ENCODE measurements around the gene COL28A1.

COL28A1 gene

GRCh38 chr7:7432979-7433378 lies 102.7 kb downstream of the COL28A1 start:
- Histone ChIP-seq H3K27me3 (ENCODE audit: control insufficient read depth, low read length) (peaks cover 8% of the 10 kb centered on the region), H3K4me3 (ENCODE audit: low read length) (no peak overlapping the region), H3K4me2 (ENCODE audit: low read length) (no peak overlapping the region), H4K20me1 (ENCODE audit: control insufficient read depth, insufficient read depth, low read depth, low read length) (no peaks in the 10 kb centered on the region; the same call in 1 of the 2 replicates), H3K27ac (ENCODE audit: low read depth, low read length) (no peak overlapping the region), H3K4me1 (ENCODE audit: control insufficient read depth, low read length) (no peaks in the 10 kb centered on the region), H3K36me3 (ENCODE audit: control insufficient read depth, low read length) (no peaks in the 10 kb centered on the region), H3K79me2 (ENCODE audit: control insufficient read depth, low read length) (no peaks in the 10 kb centered on the region), H3F3A (ENCODE audit: control insufficient read depth, insufficient read depth) (no peaks in the 10 kb centered on the region), H3K9me2 (replicated peaks; ENCODE audit: control insufficient read depth, low read length) (no peaks in the 10 kb centered on the region), H3K9me3 (ENCODE audit: control insufficient read depth, insufficient read depth, low read length) (no peaks in the 10 kb centered on the region)
- no peak for TF ChIP-seq CTCF (IDR thresholded peaks at IDR 0.05; ENCODE audit: low read depth, low read length, poor library complexity, severe bottlenecking)
- no peak for TF ChIP-seq EZH2phosphoT487 (IDR thresholded peaks at IDR 0.05; ENCODE audit: borderline replicate concordance, low read length)

- Histone ChIP-seq H3K9me2 (replicated peaks; ENCODE audit: control insufficient read depth, low read length) (no peaks in the 10 kb centered on the region), H3K27ac (ENCODE audit: low read depth, low read length) (no peak overlapping the region), H3F3A (ENCODE audit: control insufficient read depth, insufficient read depth) (no peaks in the 10 kb centered on the region), H3K4me3 (ENCODE audit: low read length) (no peak overlapping the region), H3K27me3 (ENCODE audit: control insufficient read depth, low read length) (peaks cover 15% of the 10 kb centered on the region), H3K4me2 (ENCODE audit: low read length) (no peak overlapping the region), H3K4me1 (ENCODE audit: control insufficient read depth, low read length) (peaks cover 4% of the 10 kb centered on the region; the same call in 1 of the 2 replicates), H3K36me3 (ENCODE audit: control insufficient read depth, low read length) (no peaks in the 10 kb centered on the region), H4K20me1 (ENCODE audit: control insufficient read depth, insufficient read depth, low read depth, low read length) (no peaks in the 10 kb centered on the region; the same call in 1 of the 2 replicates), H3K79me2 (ENCODE audit: control insufficient read depth, low read length) (no peaks in the 10 kb centered on the region), H3K9me3 (ENCODE audit: control insufficient read depth, insufficient read depth, low read length) (no peaks in the 10 kb centered on the region)
- TF ChIP-seq EZH2phosphoT487 (IDR thresholded peaks at IDR 0.05; ENCODE audit: borderline replicate concordance, low read length) (no peak), CTCF (IDR thresholded peaks at IDR 0.05; ENCODE audit: low read depth, low read length, poor library complexity, severe bottlenecking) (no peak)
These were observed 106.9 kb downstream of the COL28A1 start for GRCh38 chr7:7428806-7429205.

- no peak overlapping the region for H3K4me3 ChIP-seq (ENCODE audit: low read length)
These were observed 108.3 kb downstream of the COL28A1 start for GRCh38 chr7:7427363-7427762.

More at GRCh38 chr7:7427363-7427762, 108.3 kb downstream of the COL28A1 start:
- no peaks in the 10 kb centered on the region for H4K20me1 ChIP-seq (ENCODE audit: control insufficient read depth, insufficient read depth, low read depth, low read length)
- no peaks in the 10 kb centered on the region for H3K36me3 ChIP-seq (ENCODE audit: control insufficient read depth, low read length)
- H3K79me2 ChIP-seq (ENCODE audit: control insufficient read depth, low read length): no peaks in the 10 kb centered on the region
- peaks cover 4% of the 10 kb centered on the region; the same call in 1 of the 2 replicates for H3K4me1 ChIP-seq (ENCODE audit: control insufficient read depth, low read length)
- no peaks in the 10 kb centered on the region for H3F3A ChIP-seq (ENCODE audit: control insufficient read depth, insufficient read depth)
- no peak overlapping the region for H3K27ac ChIP-seq (ENCODE audit: low read depth, low read length)
- peaks cover 15% of the 10 kb centered on the region; the same call in 1 of the 2 replicates for H3K27me3 ChIP-seq (ENCODE audit: control insufficient read depth, low read length)
- no peaks in the 10 kb centered on the region for H3K9me2 ChIP-seq (replicated peaks; ENCODE audit: control insufficient read depth, low read length)
- TF ChIP-seq EZH2phosphoT487 (IDR thresholded peaks at IDR 0.05; ENCODE audit: borderline replicate concordance, low read length): no peak
- TF ChIP-seq CTCF (IDR thresholded peaks at IDR 0.05; ENCODE audit: low read depth, low read length, poor library complexity, severe bottlenecking): no peak
- H3K4me2 ChIP-seq (ENCODE audit: low read length): no peak overlapping the region
- no peaks in the 10 kb centered on the region for H3K9me3 ChIP-seq (ENCODE audit: control insufficient read depth, insufficient read depth, low read length)

Measured in DOHH2 (cell line).